Thyroid gland (tissue), 4 donors: ENCODE results near the gene GDNF. TPM values are rescaled to one million over a fixed set of nuclear protein-coding genes. Genes with fewer than 3 reads are reported as not detected.
A peak's percentile ranks its signal among the peaks of the same experiment; 100 is the strongest.

Experiments used
- DNase-seq, 2 donors: peaks; one replicate each; pipeline ENCODE4 v3.0.0-alpha.2; 2019
- H3K27ac ChIP-seq, 3 donors: fragments of 200-600 bp; sonication (generic); 1 replicate in 2 of 3; 2 replicates in 1 of 3; pipeline ENCODE4 v1.5.1; 2016 to 2019; ENCODE audit warnings: mild to moderate bottlenecking in 1 of 3, moderate library complexity in 1 of 3
- H3K27me3 ChIP-seq: fragments of 200-600 bp; sonication (generic); one replicate; pipeline ENCODE4 v1.5.1; 2019
- H3K36me3 ChIP-seq, 2 donors: fragments of 200-600 bp; sonication (generic); one replicate each; pipeline ENCODE4 v1.5.1; 2016 to 2019
- H3K4me1 ChIP-seq, 2 donors: fragments of 200-600 bp; sonication (generic); one replicate each; pipeline ENCODE4 v1.5.1; 2017 to 2019
- H3K4me3 ChIP-seq, 3 donors: fragments of 200-600 bp; sonication (generic); replicated peaks in 1 of 3; 1 replicate in 2 of 3; 2 replicates in 1 of 3; pipeline ENCODE4 v1.5.1; 2016; ENCODE audit warnings: mild to moderate bottlenecking in 1 of 3
- H3K9me3 ChIP-seq: fragments of 200-600 bp; sonication (generic); one replicate; pipeline ENCODE4 v1.5.1; 2017
- POLR2A ChIP-seq, 2 donors: fragments of 450-650 bp; IDR thresholded peaks; one replicate each; pipeline ENCODE4 v1.6.1; 2017; ENCODE audit warnings: antibody characterized with exemption in 2 of 2, mild to moderate bottlenecking in 2 of 2, moderate library complexity in 1 of 2
- WGBS, 2 donors: methylation state at CpG; one replicate each; pipeline ENCODE4 v1.1.5; 2017; 5-methylcytosine and 5-hydroxymethylcytosine counted together
- intact Hi-C: fragments of 100-400 bp; cut with DNase I; formaldehyde crosslinking; loops from one replicate; pipeline ENCODE4 v1.15.1; 2023
- total RNA-seq, 4 donors: library from RNA; depleted of rRNA; stranded (reverse); fragments of >200 nt; gene quantifications; one replicate each; pipeline ENCODE4 v1.2.3, GENCODE V29; 2016
- TF ChIP-seq, protein P1 (sequence below), 6 experiments: fragments of 200-600 bp in 3 of 6; fragments of 450-650 bp in 3 of 6; sonication (generic) in 3 of 6; IDR thresholded peaks; one replicate each; pipeline ENCODE4 v1.5.1; 2016 to 2019; ENCODE audit warnings: antibody characterized with exemption in 6 of 6, mild to moderate bottlenecking in 2 of 6, inconsistent platforms in 1 of 6, moderate library complexity in 1 of 6

GDNF gene
- total RNA-seq, 4 donors from 2014 or later = not detected

DNA sequence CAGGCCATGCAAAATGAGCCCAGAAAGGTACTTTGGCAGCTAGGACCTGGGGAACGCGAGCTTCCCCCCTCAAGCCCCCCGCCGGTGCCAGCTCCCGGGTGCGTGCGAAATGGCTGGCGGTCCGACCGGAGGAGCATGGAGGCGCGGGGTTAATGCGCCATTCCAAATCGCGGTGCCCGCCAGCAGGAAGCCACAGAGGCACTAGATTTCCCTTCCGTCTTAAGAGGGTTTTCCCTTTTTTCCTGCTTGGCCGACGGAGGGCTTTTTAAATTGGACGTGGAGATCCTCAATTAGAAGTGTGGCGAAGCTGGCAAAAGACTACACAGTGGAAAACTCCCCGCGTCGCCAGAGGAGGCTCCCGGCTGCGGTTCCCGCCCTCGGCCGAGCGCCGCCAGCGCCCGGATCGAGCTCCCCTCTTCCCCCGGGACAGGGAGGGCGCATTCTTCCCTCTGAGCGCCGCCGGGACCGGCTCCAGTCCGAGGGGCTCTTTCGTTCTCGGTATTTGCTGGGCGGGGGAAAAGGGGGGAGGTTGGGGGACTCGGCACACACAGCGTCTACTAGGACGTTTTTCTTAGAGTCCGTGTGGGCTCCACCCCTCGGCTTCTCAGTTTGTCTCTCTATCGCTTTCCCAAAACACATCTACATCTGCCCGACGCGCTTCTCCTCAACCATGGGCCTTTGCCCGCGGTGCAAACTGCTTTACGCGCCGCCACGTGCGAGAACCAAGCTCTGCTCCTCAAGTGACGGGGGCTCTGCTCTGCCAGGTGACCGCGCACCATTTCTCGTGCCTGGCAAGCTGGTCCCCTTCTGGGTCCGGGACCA, 3.0 kb downstream of the GDNF start:
- DNase-seq = no peak
- TF ChIP-seq, protein P1, sequence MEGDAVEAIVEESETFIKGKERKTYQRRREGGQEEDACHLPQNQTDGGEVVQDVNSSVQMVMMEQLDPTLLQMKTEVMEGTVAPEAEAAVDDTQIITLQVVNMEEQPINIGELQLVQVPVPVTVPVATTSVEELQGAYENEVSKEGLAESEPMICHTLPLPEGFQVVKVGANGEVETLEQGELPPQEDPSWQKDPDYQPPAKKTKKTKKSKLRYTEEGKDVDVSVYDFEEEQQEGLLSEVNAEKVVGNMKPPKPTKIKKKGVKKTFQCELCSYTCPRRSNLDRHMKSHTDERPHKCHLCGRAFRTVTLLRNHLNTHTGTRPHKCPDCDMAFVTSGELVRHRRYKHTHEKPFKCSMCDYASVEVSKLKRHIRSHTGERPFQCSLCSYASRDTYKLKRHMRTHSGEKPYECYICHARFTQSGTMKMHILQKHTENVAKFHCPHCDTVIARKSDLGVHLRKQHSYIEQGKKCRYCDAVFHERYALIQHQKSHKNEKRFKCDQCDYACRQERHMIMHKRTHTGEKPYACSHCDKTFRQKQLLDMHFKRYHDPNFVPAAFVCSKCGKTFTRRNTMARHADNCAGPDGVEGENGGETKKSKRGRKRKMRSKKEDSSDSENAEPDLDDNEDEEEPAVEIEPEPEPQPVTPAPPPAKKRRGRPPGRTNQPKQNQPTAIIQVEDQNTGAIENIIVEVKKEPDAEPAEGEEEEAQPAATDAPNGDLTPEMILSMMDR (IDR thresholded peaks at IDR 0.05) = no peak
- TF ChIP-seq POLR2A (IDR thresholded peaks at IDR 0.05) = no peak
- Histone ChIP-seq H3K36me3 (no peaks in the 10 kb centered on the region), H3K4me1 (peaks cover 37% of the 10 kb centered on the region in 2 donors), H3K27ac (no peak overlapping the region), H3K27me3 (peaks cover 42% of the 10 kb centered on the region), H3K4me3 (peak overlapping the region in 1 of 3 donors; percentile 21), H3K9me3 (no peaks in the 10 kb centered on the region)
- 1 to 5% methylated on average over 34 to 44 of the region's 65 CpGs for WGBS, 2 donors
- intact Hi-C loops = loop anchor here (5.0 kb wide), 1 partner anchor 355 kb away; no protein-coding TSS in a partner anchor

GRCh38 chr5:37836235-37836591, 3.6 kb downstream of the GDNF start:
- no peak overlapping the region for H3K4me3 ChIP-seq
- H3K4me1 ChIP-seq = peaks cover 37% of the 10 kb centered on the region in 2 donors
- WGBS, 2 donors = 10 to 21% methylated on average over 15 to 16 of the region's 16 CpGs
- DNase-seq = no peak
- H3K27me3 ChIP-seq = peaks cover 40% of the 10 kb centered on the region
- no peaks in the 10 kb centered on the region for H3K36me3 ChIP-seq
- intact Hi-C loops = loop anchor here (5.0 kb wide), 1 partner anchor 356 kb away; no protein-coding TSS in a partner anchor
- H3K9me3 ChIP-seq = no peaks in the 10 kb centered on the region
- TF ChIP-seq POLR2A (IDR thresholded peaks at IDR 0.05) = no peak
- TF ChIP-seq, protein P1 (IDR thresholded peaks at IDR 0.05) = no peak
- H3K27ac ChIP-seq = no peak overlapping the region

DNA sequence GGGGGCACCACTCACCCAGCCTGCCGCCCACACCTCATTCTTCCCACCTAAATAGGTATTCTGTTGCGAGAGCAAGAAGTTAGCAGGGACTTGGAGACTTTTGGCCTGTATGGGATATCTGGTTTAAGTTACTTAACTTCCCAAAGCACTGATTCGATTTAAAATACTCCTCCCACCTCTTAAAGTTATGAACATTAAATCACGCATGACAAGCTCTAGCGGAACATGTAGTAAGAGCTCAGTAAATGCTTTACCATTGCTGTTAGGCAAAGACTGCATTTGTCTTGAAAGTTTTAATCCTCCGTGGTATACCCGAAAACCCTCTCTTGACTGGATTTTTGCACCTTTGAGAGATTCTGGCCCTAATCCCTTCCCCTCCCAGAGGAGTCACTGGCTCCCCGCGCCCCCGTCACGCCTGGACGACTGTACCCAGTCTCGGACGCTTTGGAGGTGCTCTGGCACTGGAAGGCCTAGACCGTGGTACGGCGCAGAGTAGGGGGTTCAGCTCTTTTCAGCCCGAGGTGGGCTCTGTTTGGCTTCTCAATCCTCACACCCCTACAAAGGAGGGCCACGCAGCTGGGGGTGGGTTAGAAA, 4.4 kb downstream of the GDNF start:
- H3K4me1 ChIP-seq = peaks cover 35 to 37% of the 10 kb centered on the region in 2 donors
- peaks cover 34% of the 10 kb centered on the region for H3K27me3 ChIP-seq
- no peaks in the 10 kb centered on the region for H3K9me3 ChIP-seq
- 37 to 38% methylated on average over 19 of the region's 19 CpGs for WGBS, 2 donors
- DNase-seq = no peak
- no peak overlapping the region for H3K4me3 ChIP-seq
- TF ChIP-seq, protein P1 (IDR thresholded peaks at IDR 0.05) = no peak
- TF ChIP-seq POLR2A (IDR thresholded peaks at IDR 0.05) = no peak
- H3K36me3 ChIP-seq = no peaks in the 10 kb centered on the region
- intact Hi-C loops = loop anchor here (5.0 kb wide), 1 partner anchor 357 kb away; no protein-coding TSS in a partner anchor
- no peak overlapping the region for H3K27ac ChIP-seq

DNA sequence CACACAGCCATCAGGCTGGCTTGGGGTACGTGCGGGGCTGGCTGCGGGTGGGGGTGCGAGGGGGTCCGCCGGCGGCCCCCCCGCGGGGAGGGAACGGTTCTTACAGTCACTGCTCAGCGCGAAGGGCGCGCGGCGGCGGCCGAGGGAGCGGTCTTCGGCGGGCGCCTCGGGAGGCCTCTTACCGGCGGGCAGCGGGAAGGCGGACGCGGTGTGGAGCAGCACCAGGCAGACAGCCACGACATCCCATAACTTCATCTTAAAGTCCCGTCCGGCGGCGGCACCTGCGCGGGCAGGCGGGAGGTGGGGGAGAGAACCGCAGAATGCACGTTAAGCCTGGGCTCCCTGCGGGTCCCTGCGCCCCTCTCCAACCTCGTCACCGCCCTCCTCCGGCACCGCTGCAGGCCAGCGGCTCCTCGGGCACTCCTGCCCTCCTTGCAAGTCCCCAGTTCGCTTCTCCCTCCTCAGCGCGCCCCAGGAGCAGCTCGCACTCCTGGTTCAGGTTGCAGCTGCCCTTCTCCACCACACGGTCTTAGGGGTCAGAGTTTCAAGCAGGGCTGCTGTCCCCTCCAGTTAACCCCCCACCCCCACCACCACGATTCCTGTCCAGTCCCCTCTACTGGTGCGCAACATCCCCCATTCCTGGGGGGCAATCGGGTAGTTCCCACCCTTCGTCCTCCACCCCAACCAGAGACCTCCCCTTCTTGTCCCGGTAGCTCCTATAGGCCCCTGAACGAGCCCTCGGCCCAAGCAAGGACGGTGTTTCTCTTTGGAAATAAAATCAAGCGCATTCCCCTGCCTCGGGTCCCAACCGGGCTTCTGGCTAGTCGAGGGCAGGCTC, 5.1 kb downstream of the GDNF start:
- Histone ChIP-seq H3K27me3 (peaks cover 27% of the 10 kb centered on the region), H3K4me3 (no peak overlapping the region), H3K27ac (no peak overlapping the region), H3K4me1 (peaks cover 28 to 31% of the 10 kb centered on the region in 2 donors), H3K36me3 (no peaks in the 10 kb centered on the region), H3K9me3 (no peaks in the 10 kb centered on the region)
- TF ChIP-seq, protein P1 (IDR thresholded peaks at IDR 0.05) = no peak
- TF ChIP-seq POLR2A (IDR thresholded peaks at IDR 0.05) = no peak
- 14 to 26% methylated on average over 16 to 18 of the region's 64 CpGs for WGBS, 2 donors
- intact Hi-C loops = loop anchor here (5.0 kb wide), 1 partner anchor 358 kb away; no protein-coding TSS in a partner anchor
- no peak for DNase-seq
